ENCODE data around the gene CEP19. TPM values are rescaled to one million over a fixed set of nuclear protein-coding genes. Genes with fewer than 3 reads are reported as not detected.

CEP19 gene
- total and polyA plus RNA-seq, 2 of the 8 experiments (the other 6 are each of a cell fraction or from before 2014, with no cell fraction given) = 0.95 to 1.6 TPM

DNA sequence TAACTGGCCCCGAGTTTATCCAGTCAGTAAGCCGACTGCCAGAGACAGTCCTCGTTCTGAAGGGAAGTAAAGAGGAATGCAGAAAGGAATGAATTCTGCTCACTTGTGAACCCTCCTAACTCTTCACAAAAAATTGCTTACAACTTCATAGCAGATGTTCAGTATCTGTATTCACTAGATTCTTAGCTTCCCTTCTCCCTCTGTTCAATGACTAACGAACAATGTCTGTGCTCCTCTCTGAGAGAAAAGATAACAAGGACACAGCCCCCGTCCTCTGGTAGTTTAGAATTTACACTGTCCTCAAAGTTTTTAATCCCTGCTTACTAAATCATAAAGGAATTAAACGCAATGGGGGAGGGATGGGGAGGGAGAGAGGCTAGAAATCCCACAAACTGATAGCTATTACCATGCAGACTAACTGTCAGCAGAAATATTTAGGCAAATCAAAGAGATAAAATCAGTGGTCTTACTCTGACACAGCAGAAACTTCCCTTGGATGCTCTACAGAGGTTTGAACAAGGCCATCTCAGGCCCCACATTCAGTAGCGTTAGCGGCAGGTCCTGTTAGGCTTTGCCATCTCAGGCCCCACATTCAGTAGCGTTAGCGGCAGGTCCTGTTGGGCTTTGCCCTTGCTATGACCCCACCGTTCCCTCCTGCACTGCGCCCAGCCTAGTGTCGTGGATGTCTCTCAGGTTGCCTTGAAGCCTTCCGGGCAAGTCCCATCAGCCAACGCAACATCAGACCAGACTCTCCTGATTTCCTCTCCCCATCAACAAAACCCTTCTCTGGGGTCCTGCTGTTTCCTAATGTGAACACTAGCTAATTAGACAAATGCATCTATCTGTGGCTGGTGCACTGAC, 49.1 kb downstream of the CEP19 start:
- no peak overlapping the region for H2AK5ac ChIP-seq (ENCODE audit: low read depth, low read length)
- ChIA-PET CTCF (ENCODE audit: partially characterized antibody) (interaction anchor here (1.5 to 6.6 kb wide), 3 partner anchors 9 to 53 kb away, joined by 5 to 25 read pairs (median 7); no protein-coding TSS in a partner anchor), POLR2A (ENCODE audit: partially characterized antibody) (interaction anchor here (1.6 to 2.0 kb wide), 2 partner anchors 30 to 77 kb away, joined by 3 to 6 read pairs; partner anchors contain the start of gene PAK2)
- H3K14ac ChIP-seq (ENCODE audit: insufficient read length) = no peak overlapping the region
- no peaks in the 10 kb centered on the region for H3K27me3 ChIP-seq (replicated peaks in 1 of 4; ENCODE audit: control insufficient read depth in 3 of 4, extremely low read depth in 1 of 4, insufficient read depth in 3 of 4, low read length in 3 of 4)
- H3K23ac ChIP-seq (ENCODE audit: insufficient read length) = no peak overlapping the region
- H3K36me3 ChIP-seq (ENCODE audit: control insufficient read depth in 2 of 4, insufficient read depth in 4 of 4, low read length in 3 of 4) = no peaks in the 10 kb centered on the region
- H2BK15ac ChIP-seq (ENCODE audit: low read length) = no peak overlapping the region; the same call in 1 of the 2 replicates
- peaks cover 0 to 8% (median 2%) of the 10 kb centered on the region in 4 experiments; a peak in 5 of 7 replicates for H3K4me1 ChIP-seq (replicated peaks in 1 of 4; ENCODE audit: control insufficient read depth in 3 of 4, insufficient read depth in 4 of 4, low read length in 3 of 4)
- H3K79me1 ChIP-seq (ENCODE audit: low read depth, low read length) = no peaks in the 10 kb centered on the region
- 93% methylated on average over 15 of the region's 15 CpGs; no CpG with 5 or more reads in 1 of the 2 experiments for WGBS, 2 experiments (ENCODE audit: extremely low coverage in 1 of 2, insufficient coverage in 1 of 2, insufficient read length in 1 of 2, insufficient replicate concordance in 2 of 2, low coverage in 1 of 2, low lambda C conversion rate in 2 of 2, missing lambda C conversion rate in 1 of 2)
- H2BK20ac ChIP-seq (ENCODE audit: low read length) = no peak overlapping the region
- no peak overlapping the region for H3K27ac ChIP-seq (ENCODE audit: low read depth, low read length)
- H3K79me2 ChIP-seq (ENCODE audit: control insufficient read depth in 1 of 2, insufficient read depth in 2 of 2, low read length in 2 of 2) = no peaks in the 10 kb centered on the region
- no peak overlapping the region for H2BK5ac ChIP-seq (ENCODE audit: low read depth, low read length)
- H2AFZ ChIP-seq (ENCODE audit: low read length) = no peak overlapping the region
- H3K4me2 ChIP-seq (ENCODE audit: insufficient read depth in 1 of 2, low read depth in 2 of 2, low read length in 2 of 2) = no peak overlapping the region
- H4K20me1 ChIP-seq (replicated peaks in 1 of 2; ENCODE audit: control insufficient read depth in 1 of 2, insufficient read depth in 2 of 2, low read length in 2 of 2) = no peaks in the 10 kb centered on the region
- no peak overlapping the region for H2BK120ac ChIP-seq (replicated peaks; ENCODE audit: low read depth, low read length)
- no peak overlapping the region for H4K5ac ChIP-seq (ENCODE audit: insufficient read length, low read depth, low read length)
- H3K23me2 ChIP-seq (ENCODE audit: low read depth, low read length) = no peaks in the 10 kb centered on the region
- H3K18ac ChIP-seq (ENCODE audit: extremely low read depth, low read length) = no peak overlapping the region
- no peak overlapping the region for H3K4ac ChIP-seq (replicated peaks; ENCODE audit: insufficient read length, low read depth, low read length)
- H4K91ac ChIP-seq (replicated peaks; ENCODE audit: insufficient read length, low read length) = peak overlapping the region; percentile 29
- H3K9ac ChIP-seq (replicated peaks in 1 of 4; ENCODE audit: extremely low read depth in 1 of 4, low read depth in 3 of 4, low read length in 3 of 4) = no peak overlapping the region
- no peak overlapping the region for H2BK12ac ChIP-seq (ENCODE audit: low read depth, low read length)
- H3K56ac ChIP-seq (replicated peaks; ENCODE audit: insufficient read length, low read depth, low read length) = no peak overlapping the region
- no peaks in the 10 kb centered on the region for H3K9me3 ChIP-seq (ENCODE audit: insufficient read depth in 2 of 2, low read depth in 1 of 2, low read length in 1 of 2)
- FAIRE-seq = no peak
- TF ChIP-seq TCF12 (IDR thresholded peaks at IDR 0.05; ENCODE audit: low read depth, low read length) (no peak), ATF2 (IDR thresholded peaks at IDR 0.05; ENCODE audit: low read length) (no peak), SIX5 (IDR thresholded peaks at IDR 0.05; ENCODE audit: low read depth, low read length) (no peak), ASH2L (IDR thresholded peaks at IDR 0.05; ENCODE audit: low read length) (no peak)
- H4K8ac ChIP-seq (ENCODE audit: extremely low read depth, insufficient read depth, low read length) = no peak overlapping the region
- no peak for DNase-seq (ENCODE audit: low read depth in 1 of 2, low spot score in 2 of 2)
- H3K4me3 ChIP-seq (ENCODE audit: extremely low read depth in 1 of 4, insufficient read depth in 2 of 4, low read depth in 3 of 4, low read length in 4 of 4) = no peak overlapping the region
